Measurements from ENCODE around the gene PHACTR1. TPM values are rescaled to one million over a fixed set of nuclear protein-coding genes. Genes with fewer than 3 reads are reported as not detected.
A peak's percentile ranks its signal among the peaks of the same experiment; 100 is the strongest.

The PHACTR1 gene
- total RNA-seq, 2 donors from 2014 or later: 2.8 to 6.3 TPM

DNA sequence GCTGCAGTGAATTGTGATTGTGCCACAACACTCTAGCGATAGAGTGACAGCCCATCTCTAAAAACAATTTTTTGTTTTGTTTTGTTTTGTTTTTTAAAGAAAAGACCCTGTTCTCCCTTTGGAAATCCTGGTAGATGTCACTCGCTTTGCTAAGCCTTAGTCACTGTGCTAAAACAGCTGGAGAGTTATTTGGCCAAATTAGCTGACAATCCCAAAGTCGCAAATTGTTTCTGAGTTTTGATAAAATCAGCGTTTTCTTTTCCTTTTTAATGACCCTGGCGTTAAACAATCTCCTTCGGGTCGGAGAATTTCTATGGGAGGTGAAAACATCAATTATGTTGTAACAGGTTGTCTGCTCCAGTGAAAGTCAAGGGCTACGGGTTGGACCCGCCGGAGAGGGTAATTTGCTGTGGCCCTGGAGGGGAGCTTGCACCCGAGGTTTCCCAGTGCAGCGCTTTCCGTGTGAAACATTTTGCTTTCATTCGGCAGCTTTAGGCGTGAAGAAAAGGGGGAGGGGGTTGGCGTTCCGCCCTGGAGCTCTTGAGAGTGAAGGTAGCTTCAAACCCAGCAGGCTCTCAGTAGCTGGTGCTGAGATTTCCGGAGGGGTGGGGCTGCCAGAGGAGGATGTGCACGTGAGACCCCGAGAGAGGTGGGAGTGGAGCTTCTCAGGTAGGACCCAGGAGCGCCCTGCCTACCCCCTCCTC is 296.6 kb downstream of the PHACTR1 start:
- Mint-ChIP-seq H3K27me3 (ENCODE audit: insufficient read depth) (peaks cover 73% of the 10 kb centered on the region), H3K4me3 (peak overlapping the region; percentile 68), H3K36me3 (ENCODE audit: low read depth) (no peaks in the 10 kb centered on the region), H3K9me3 (no peaks in the 10 kb centered on the region), H3K4me1 (peaks cover 51% of the 10 kb centered on the region), H3K27ac (no peak overlapping the region)
- WGBS, 2 experiments (ENCODE audit: insufficient coverage in 1 of 2, insufficient read length in 1 of 2): 6 to 13% methylated on average over 5 to 21 of the region's 21 CpGs
- Histone ChIP-seq H3K4me1 (ENCODE audit: control insufficient read depth, insufficient read depth, low read length) (peaks cover 20% of the 10 kb centered on the region), H3K27ac (ENCODE audit: low read depth, low read length) (no peak overlapping the region), H3K4me3 (ENCODE audit: low read length) (peak overlapping the region; percentile 91), H3K27me3 (ENCODE audit: control insufficient read depth, insufficient read depth, low read length, poor library complexity, severe bottlenecking) (peaks cover 23% of the 10 kb centered on the region), H3K9ac (ENCODE audit: extremely low read depth, low read length, poor library complexity, severe bottlenecking) (peak overlapping the region; percentile 42), H3K36me3 (ENCODE audit: control insufficient read depth, insufficient read depth, low read length) (peaks cover 4% of the 10 kb centered on the region), H3K9me3 (ENCODE audit: control insufficient read depth, low read length) (no peaks in the 10 kb centered on the region)
- TF ChIP-seq, protein P1, sequence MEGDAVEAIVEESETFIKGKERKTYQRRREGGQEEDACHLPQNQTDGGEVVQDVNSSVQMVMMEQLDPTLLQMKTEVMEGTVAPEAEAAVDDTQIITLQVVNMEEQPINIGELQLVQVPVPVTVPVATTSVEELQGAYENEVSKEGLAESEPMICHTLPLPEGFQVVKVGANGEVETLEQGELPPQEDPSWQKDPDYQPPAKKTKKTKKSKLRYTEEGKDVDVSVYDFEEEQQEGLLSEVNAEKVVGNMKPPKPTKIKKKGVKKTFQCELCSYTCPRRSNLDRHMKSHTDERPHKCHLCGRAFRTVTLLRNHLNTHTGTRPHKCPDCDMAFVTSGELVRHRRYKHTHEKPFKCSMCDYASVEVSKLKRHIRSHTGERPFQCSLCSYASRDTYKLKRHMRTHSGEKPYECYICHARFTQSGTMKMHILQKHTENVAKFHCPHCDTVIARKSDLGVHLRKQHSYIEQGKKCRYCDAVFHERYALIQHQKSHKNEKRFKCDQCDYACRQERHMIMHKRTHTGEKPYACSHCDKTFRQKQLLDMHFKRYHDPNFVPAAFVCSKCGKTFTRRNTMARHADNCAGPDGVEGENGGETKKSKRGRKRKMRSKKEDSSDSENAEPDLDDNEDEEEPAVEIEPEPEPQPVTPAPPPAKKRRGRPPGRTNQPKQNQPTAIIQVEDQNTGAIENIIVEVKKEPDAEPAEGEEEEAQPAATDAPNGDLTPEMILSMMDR (conservative IDR thresholded peaks at IDR 0.05): no peak
- DNase-seq: peak; percentile 93

DNA sequence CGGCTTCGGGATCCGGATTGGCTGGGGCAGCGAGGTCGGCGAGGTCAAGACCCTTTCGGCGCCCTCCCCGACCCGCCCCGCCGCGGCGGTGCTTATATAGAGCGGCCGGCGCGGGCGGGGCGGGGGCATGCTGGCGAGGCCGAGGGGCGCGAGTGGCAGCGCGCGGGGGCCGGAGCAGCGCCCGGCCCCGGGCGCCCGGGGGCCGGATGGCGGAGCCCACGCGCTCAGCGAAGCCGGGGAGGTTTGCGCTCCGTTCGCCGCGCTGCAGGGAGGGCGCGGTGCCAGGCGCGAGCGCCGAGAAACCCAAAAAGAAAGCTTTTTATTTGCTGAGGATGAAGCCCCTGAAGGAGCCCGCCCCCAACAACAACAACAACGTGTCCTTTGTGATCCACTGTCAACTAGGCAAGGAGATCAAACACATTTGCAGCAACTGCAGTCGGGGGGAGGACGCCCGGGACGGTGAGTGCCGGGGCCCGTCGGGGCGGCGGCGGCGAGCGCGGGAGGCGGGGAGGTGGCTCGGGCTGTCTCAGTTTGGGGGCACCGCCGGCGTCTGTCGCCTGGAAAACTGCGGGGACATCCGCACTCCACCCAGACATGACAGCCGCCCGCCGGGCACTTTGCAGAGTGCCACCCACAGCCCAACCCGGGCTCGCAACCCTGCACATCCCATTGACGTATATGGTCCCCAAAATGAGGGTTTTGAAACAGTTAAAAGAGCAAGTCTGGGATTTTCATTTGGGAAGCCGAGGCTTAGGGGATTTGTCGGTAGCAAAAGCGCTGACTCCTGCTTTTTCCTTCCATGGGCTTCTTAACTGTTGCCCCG is 297.3 kb downstream of the PHACTR1 start:
- DNase-seq: peak; percentile 74
- H3K27me3 Mint-ChIP-seq (ENCODE audit: insufficient read depth): peaks cover 68% of the 10 kb centered on the region
- whole genome bisulfite sequencing, 2 experiments (ENCODE audit: insufficient coverage in 1 of 2, insufficient read length in 1 of 2): 0 to 1% methylated on average over 27 to 83 of the region's 83 CpGs

More for the DNA sequence above, 297.3 kb downstream of the PHACTR1 start:
- H3K9me3 Mint-ChIP-seq: no peaks in the 10 kb centered on the region
- no peaks in the 10 kb centered on the region for H3K36me3 Mint-ChIP-seq (ENCODE audit: low read depth)
- peak overlapping the region; percentile 24 for H3K9ac ChIP-seq (ENCODE audit: extremely low read depth, low read length, poor library complexity, severe bottlenecking)
- peaks cover 10% of the 10 kb centered on the region for H3K36me3 ChIP-seq (ENCODE audit: control insufficient read depth, insufficient read depth, low read length)
- peaks cover 16% of the 10 kb centered on the region for H3K4me1 ChIP-seq (ENCODE audit: control insufficient read depth, insufficient read depth, low read length)
- H3K4me1 Mint-ChIP-seq: peaks cover 47% of the 10 kb centered on the region
- H3K27ac ChIP-seq (ENCODE audit: low read depth, low read length): no peak overlapping the region
- no peak overlapping the region for H3K27ac Mint-ChIP-seq
- H3K4me3 ChIP-seq (ENCODE audit: low read length): peak overlapping the region; percentile 91
- peaks cover 23% of the 10 kb centered on the region for H3K27me3 ChIP-seq (ENCODE audit: control insufficient read depth, insufficient read depth, low read length, poor library complexity, severe bottlenecking)
- H3K9me3 ChIP-seq (ENCODE audit: control insufficient read depth, low read length): no peaks in the 10 kb centered on the region
- TF ChIP-seq, protein P1 (conservative IDR thresholded peaks at IDR 0.05): no peak
- peak overlapping the region; percentile 68 for H3K4me3 Mint-ChIP-seq
